HG02642 (cell line): Measurements from ENCODE around the gene BAIAP2.

Source experiments
- ATAC-seq: cut with Tn5 transposase; IDR thresholded peaks from one replicate; pipeline ENCODE4 v1.9.1; 2021; ENCODE audit warnings: mild to moderate bottlenecking; ENCODE audit not compliant: unreplicated experiment, poor library complexity

The BAIAP2 gene

GRCh38 chr17:81082177-81083073 lies 47.5 kb downstream of the BAIAP2 start:
- no peak for ATAC-seq

- no peak for ATAC-seq
Measured at GRCh38 chr17:81083125-81083765, 48.3 kb downstream of the BAIAP2 start.

- no peak for ATAC-seq
Measured at GRCh38 chr17:81084680-81085419, 49.9 kb downstream of the BAIAP2 start.

GRCh38 chr17:81085420-81085911 lies 50.5 kb downstream of the BAIAP2 start:
- ATAC-seq: no peak

GRCh38 chr17:81086789-81087551 lies 52.0 kb downstream of the BAIAP2 start:
- no peak for ATAC-seq

GRCh38 chr17:81090361-81091136 lies 55.6 kb downstream of the BAIAP2 start:
- ATAC-seq: no peak

GRCh38 chr17:81091154-81091553 lies 56.2 kb downstream of the BAIAP2 start:
- ATAC-seq: no peak

GRCh38 chr17:81091774-81092517 lies 57.0 kb downstream of the BAIAP2 start:
- ATAC-seq: no peak

GRCh38 chr17:81092518-81093095 lies 57.7 kb downstream of the BAIAP2 start:
- ATAC-seq: no peak

GRCh38 chr17:81093619-81094508 lies 58.9 kb downstream of the BAIAP2 start:
- no peak for ATAC-seq

GRCh38 chr17:81094509-81095382 lies 59.8 kb downstream of the BAIAP2 start:
- ATAC-seq: no peak

- no peak for ATAC-seq
Measured at GRCh38 chr17:81095383-81095762, 60.4 kb downstream of the BAIAP2 start.

GRCh38 chr17:81096741-81097133 lies 61.8 kb downstream of the BAIAP2 start:
- no peak for ATAC-seq

GRCh38 chr17:81097134-81097942 lies 62.4 kb downstream of the BAIAP2 start:
- ATAC-seq: no peak

- ATAC-seq: no peak
Measured at GRCh38 chr17:81097943-81098308, 63.0 kb downstream of the BAIAP2 start.

GRCh38 chr17:81099888-81100287 lies 64.9 kb downstream of the BAIAP2 start:
- no peak for ATAC-seq
